ENCODE measurements around the gene LILRB5. TPM values are rescaled to one million over a fixed set of nuclear protein-coding genes. Genes with fewer than 3 reads are reported as not detected.

Gene LILRB5
- total and polyA plus RNA-seq, 2 of the 8 experiments (the other 6 are each of a cell fraction or from before 2014, with no cell fraction given): 0.05 TPM; not detected in 1

DNA sequence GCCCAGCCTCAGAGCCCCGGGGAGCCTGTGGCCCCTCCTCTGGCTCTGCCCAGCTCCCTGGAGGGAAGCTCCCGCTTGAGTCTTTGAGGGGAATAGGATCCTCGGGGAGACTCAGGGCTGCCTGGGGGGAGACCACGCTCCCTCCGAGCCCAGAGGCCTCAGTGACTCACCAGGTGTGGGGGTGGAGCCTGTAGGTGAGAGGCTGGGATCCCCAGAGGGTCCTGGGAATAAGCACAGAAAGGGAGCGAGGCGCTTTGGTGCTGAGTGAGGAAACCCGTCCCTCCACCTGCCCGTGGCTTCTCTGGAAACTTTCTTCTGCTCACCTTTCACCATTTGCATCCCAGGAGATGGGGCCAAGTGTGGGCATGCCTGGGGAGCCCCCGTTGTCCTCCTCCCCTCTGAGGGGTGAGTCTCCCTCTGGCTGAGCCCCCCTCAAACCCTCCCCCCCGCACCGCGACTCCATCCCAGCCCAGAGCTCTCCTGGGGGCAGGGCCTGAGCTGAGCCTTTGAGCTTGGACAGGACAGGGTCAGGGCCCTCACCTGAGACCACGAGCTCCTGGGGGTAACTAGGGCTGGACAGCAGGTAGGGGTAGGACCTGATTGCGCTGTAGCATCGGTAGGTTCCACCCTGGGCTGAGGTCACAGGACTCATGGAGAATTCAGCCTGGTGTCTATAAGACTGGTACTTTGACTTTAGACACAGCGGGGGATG, 2.7 kb downstream of the LILRB5 start (continued):
- TF ChIP-seq, protein P1, sequence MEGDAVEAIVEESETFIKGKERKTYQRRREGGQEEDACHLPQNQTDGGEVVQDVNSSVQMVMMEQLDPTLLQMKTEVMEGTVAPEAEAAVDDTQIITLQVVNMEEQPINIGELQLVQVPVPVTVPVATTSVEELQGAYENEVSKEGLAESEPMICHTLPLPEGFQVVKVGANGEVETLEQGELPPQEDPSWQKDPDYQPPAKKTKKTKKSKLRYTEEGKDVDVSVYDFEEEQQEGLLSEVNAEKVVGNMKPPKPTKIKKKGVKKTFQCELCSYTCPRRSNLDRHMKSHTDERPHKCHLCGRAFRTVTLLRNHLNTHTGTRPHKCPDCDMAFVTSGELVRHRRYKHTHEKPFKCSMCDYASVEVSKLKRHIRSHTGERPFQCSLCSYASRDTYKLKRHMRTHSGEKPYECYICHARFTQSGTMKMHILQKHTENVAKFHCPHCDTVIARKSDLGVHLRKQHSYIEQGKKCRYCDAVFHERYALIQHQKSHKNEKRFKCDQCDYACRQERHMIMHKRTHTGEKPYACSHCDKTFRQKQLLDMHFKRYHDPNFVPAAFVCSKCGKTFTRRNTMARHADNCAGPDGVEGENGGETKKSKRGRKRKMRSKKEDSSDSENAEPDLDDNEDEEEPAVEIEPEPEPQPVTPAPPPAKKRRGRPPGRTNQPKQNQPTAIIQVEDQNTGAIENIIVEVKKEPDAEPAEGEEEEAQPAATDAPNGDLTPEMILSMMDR (IDR thresholded peaks at IDR 0.05; ENCODE audit: control extremely low read depth in 1 of 3, insufficient read depth in 1 of 3, low read depth in 1 of 3, low read length in 3 of 3): no peak
- TF ChIP-seq POLR2AphosphoS5 (IDR thresholded peaks at IDR 0.05; ENCODE audit: low read depth, low read length) (no peak), SRF (IDR thresholded peaks at IDR 0.05; ENCODE audit: low read depth, low read length) (no peak), SIX5 (IDR thresholded peaks at IDR 0.05; ENCODE audit: low read depth, low read length) (no peak), JUN (IDR thresholded peaks at IDR 0.05; ENCODE audit: low read depth, low read length) (no peak), CHD1 (IDR thresholded peaks at IDR 0.05; ENCODE audit: low read depth, low read length) (no peak)
- TF ChIP-seq, protein P2, sequence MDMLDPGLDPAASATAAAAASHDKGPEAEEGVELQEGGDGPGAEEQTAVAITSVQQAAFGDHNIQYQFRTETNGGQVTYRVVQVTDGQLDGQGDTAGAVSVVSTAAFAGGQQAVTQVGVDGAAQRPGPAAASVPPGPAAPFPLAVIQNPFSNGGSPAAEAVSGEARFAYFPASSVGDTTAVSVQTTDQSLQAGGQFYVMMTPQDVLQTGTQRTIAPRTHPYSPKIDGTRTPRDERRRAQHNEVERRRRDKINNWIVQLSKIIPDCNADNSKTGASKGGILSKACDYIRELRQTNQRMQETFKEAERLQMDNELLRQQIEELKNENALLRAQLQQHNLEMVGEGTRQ (IDR thresholded peaks at IDR 0.05; ENCODE audit: low read length): no peak

Measured in H1 (cell line).